NCI-H2081 treated with DMSO at 0.1 percent for 48 hours (cell line): Measurements from ENCODE around the gene TP53BP2.
"Not testable (repeated sequence)": the region's sequence is repeated elsewhere in the genome, so short reads cannot be mapped to it uniquely, and the experiment has no call there.

Experiments used
- DNase-seq: peaks from one replicate; lab custom pipeline; 2025; lab: John Stamatoyannopoulos, UW

Gene TP53BP2

GRCh38 chr1:223845810-223846682 lies at the start of gene TP53BP2:
Gene TP53BP2, minus strand, starts transcription at chr1:223845947. Its CDS starts 267 bp downstream, at chr1:223845680.
- peak; percentile 86 for DNase-seq

- DNase-seq, result not testable (repeated sequence)
Observed at GRCh38 chr1:223890494-223890893, 44.7 kb upstream of the TP53BP2 start.

- not testable (repeated sequence) for DNase-seq
Observed at GRCh38 chr1:223889319-223889718, 43.6 kb upstream of the TP53BP2 start.

- no peak for DNase-seq
Observed at GRCh38 chr1:223887747-223888418, 42.1 kb upstream of the TP53BP2 start.

GRCh38 chr1:223886516-223886921 lies 40.8 kb upstream of the TP53BP2 start:
- no peak for DNase-seq

GRCh38 chr1:223885614-223886013 lies 39.9 kb upstream of the TP53BP2 start:
- no peak for DNase-seq

- no peak for DNase-seq
Observed at GRCh38 chr1:223878598-223879325, 33.0 kb upstream of the TP53BP2 start.

GRCh38 chr1:223877804-223878203 lies 32.1 kb upstream of the TP53BP2 start:
- no peak for DNase-seq

GRCh38 chr1:223876590-223876989 lies 30.8 kb upstream of the TP53BP2 start:
- no peak for DNase-seq

GRCh38 chr1:223873044-223873443 lies 27.3 kb upstream of the TP53BP2 start:
- no peak for DNase-seq

- DNase-seq, result no peak
Observed at GRCh38 chr1:223872308-223872901, 26.7 kb upstream of the TP53BP2 start.

- DNase-seq, result no peak
Observed at GRCh38 chr1:223870617-223871574, 25.1 kb upstream of the TP53BP2 start.

- not testable (repeated sequence) for DNase-seq
Observed at GRCh38 chr1:223864599-223865368, 19.0 kb upstream of the TP53BP2 start.

GRCh38 chr1:223864084-223864483 lies 18.3 kb upstream of the TP53BP2 start:
- no peak for DNase-seq

GRCh38 chr1:223861904-223862303 lies 16.2 kb upstream of the TP53BP2 start:
- no peak for DNase-seq

- no peak for DNase-seq
Observed at GRCh38 chr1:223860051-223860622, 14.4 kb upstream of the TP53BP2 start.

GRCh38 chr1:223859058-223859457 lies 13.3 kb upstream of the TP53BP2 start:
- DNase-seq, result no peak

GRCh38 chr1:223856386-223856785 lies 10.6 kb upstream of the TP53BP2 start:
- DNase-seq, result no peak

- DNase-seq, result no peak
Observed at GRCh38 chr1:223853748-223854147, 8.0 kb upstream of the TP53BP2 start.

GRCh38 chr1:223853275-223853674 lies 7.5 kb upstream of the TP53BP2 start:
- no peak for DNase-seq
